GM19468 (cell line): Measurements from ENCODE around the gene CD44.

Source experiments
- ATAC-seq: cut with Tn5 transposase; IDR thresholded peaks from one replicate; pipeline ENCODE4 v1.9.1; 2021; ENCODE audit warnings: mild to moderate bottlenecking, moderate library complexity, moderate number of reproducible peaks; ENCODE audit not compliant: unreplicated experiment; ENCODE audit errors: extremely low read depth

The CD44 gene

DNA sequence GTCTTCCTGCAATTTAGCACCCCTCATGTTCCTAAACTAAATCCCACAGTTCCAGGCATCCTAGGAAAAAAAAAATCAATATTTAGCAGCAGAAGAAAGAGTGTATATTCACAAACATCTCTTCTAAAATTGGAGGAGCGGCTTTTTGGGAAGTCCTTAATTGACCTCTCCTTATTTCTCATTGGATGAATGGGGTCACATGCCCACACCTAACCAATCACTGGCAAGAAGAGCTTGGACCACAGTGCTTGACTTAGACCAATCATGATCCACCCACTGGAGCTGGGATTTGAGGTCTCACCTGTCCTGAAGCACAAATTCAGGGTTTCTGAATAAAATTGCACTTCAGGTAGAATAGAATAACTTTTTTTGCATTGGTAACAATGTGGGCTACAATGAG, 16.0 kb downstream of the CD44 start:
- ATAC-seq = no peak

DNA sequence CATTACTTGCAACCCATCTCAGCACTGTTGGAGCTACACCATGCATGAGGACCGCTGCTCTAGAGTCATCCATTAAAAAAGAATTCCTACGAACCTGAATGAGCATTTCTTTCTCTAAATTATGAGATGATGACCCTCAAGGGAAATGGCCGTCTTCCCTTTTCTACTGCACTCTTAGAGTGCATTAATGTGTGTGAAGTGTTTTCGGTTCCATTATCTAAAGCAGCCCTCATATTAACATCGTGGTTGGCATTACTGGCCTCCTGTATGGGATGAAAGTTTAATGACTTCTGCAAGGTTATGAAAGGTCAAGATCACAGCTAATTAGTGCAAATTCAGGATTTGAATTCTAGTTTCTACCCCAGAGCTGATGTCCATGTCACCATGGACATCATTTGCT, 16.7 kb downstream of the CD44 start:
- ATAC-seq = no peak

DNA sequence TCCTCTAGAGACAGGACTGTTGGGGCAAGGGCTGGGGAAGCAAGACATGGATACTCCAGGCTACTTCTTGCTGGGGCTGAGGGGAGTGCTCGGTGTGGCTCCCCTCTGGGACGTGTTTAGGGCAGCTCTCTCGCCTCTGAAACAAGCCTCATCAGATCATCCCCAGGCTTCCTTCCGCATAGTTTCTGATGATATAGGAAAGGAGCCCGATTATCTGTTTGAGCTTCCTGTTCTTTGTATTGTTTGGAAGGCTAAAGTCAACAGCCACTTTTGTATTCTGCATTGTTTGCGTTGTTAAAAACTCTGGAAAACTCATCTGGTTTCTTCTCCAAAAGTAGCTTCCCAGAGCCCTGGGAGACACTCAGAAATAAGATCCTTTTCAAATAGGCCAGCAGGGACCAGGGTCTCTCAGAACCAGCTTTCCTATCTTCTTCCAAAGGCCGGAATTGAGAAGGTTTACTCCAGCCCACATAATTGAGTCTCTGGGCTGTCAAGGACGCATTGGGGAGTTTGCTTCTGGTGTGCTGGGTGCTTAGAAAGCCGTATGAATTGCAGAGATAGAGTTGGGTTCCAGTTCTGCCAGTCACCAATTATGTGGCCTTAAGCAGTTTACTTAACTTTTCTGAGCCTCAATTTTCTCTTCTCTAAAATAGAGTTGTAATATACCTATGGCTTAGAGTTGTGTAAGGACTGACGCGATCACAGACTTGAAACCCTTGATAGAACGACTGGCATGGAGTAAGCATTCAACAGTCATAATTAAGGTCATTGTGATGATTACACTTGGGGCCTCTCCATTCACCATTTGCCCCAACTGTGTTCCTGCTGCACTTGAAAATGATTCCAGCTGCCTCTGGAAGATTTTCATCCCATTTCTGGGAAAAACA, 19.1 kb downstream of the CD44 start:
- no peak for ATAC-seq

DNA sequence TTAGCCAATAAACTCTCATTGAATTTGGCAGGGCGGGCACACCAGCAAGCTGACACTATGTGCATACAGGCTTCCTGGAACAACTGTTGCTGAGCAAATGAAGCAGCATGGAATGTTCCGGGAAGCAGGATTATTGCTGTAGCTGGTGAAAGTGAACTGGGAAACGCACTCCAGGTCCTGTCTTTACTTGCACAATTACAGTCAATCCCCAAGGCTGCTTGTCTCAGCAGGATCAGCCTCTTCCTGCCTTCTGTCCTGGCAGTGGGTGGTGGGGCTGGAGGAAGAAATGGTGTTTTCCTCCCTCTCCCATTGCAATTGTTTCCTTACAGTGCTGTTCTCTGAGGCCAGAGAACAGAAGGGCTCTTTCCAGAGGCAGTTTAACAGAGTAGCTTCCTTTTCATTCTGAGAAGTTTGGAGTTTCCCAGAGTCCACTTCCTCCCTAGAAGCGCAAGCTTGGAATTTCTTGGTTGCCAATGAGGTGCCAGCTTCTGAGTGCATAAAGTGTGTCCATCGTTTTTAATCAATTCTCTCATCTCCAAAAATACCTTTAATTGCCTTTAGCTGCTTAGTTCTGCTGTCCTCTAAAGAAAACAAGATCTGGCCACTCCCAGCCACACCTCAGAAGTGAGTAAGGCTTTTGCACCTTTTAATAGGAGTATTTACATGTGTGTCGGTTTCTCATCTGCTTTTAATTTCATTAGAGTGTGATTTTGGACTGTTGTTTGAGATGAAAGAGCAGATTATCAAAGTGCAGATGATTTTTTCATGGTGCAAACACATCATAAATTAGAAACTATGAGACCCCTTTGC, 19.9 kb downstream of the CD44 start:
- ATAC-seq = no peak

DNA sequence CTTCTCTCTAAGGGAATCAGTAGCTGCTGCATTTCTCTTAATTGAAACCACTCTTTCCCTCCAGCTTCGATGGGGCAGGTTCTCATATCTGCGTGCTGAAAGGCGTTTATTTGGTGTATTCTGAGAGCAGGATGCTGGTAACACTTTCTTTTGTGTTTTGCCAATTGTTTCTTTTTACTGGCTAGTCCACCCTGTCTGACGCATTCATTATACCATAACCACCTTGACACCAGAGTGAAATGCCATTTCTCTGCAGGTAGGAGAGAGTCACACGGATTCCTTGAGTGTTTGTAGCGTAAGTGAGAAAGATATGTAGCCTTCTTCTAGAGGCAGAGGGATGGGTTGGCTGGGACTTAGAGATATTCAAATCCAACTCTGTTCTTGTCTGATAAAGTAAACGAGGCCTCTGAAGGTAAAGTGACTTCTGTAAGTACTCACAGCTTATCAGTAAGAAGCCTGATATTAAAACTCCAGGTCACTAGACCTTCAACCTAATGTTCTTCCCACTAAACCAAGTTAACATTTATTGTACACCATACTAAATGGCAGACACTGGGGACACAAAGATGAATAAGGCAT, 21.4 kb downstream of the CD44 start:
- no peak for ATAC-seq

DNA sequence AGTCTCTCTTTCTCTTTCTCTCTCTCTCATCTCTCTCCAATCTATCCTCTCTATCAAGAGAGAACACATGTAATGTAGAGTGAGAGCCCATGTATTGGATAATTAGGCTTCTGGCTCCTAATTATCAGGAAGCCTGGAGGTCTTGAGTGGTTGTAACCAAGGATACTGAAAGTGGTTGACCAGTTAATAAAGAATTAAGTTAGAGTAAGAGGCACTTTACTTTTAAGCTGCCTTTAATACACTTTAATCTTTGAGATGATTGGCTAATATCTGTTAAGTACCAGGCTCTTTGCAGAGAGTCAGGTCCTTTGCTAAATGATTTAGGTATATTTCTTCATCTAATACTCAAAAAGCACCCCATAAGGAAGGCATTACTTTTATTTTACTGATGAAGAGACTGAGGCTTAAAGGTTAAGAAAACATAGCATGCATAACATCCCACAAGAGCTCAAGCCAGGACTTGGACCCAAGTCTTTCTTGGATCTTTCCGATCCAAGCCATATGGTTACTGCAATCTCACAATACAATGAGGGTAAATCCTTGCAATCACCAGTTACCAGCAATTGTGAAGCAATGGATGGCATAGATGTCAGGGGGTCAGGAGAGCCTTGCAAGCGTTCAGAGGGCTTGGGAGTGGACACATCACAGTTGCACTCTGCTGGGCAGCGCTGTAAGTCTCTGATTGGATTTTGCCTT, 22.1 kb downstream of the CD44 start:
- no peak for ATAC-seq

DNA sequence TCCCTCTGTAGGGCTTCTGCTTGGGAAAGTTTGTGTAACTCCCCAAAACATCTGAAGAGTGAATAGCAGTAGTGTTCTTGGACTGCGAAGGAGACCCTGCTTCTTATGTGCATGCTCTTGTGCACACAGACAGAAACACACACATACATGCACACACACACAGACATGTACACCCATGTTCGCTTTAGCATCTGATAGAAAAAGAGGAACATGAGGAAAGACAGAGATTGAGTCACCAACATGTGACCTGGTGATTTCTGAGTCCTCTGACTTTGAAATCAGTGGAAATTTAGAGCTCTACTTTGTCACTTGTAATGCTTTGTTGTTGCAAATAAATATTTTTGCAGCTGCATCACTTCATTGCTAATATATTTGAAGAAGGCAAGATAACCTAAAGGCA, 23.8 kb downstream of the CD44 start:
- ATAC-seq = no peak

DNA sequence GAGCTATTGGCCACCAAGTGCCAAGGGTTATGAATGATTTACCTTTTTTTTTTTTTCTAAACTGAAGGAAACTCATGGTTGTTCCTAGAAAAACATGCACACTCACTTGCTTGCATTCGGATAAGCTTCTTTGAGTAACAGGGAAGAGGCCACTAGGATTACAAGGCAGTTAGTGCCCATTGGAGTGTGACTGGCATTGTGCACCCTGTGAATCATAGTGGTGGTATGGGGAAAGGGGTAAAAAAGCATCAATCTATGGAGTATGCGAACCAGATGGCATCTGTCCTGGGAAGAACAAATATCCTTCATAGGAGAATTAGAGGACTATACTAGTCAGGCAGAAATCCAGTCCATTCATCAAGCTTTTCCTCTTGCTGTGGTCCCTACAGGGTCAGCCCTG, 24.2 kb downstream of the CD44 start:
- ATAC-seq = no peak

DNA sequence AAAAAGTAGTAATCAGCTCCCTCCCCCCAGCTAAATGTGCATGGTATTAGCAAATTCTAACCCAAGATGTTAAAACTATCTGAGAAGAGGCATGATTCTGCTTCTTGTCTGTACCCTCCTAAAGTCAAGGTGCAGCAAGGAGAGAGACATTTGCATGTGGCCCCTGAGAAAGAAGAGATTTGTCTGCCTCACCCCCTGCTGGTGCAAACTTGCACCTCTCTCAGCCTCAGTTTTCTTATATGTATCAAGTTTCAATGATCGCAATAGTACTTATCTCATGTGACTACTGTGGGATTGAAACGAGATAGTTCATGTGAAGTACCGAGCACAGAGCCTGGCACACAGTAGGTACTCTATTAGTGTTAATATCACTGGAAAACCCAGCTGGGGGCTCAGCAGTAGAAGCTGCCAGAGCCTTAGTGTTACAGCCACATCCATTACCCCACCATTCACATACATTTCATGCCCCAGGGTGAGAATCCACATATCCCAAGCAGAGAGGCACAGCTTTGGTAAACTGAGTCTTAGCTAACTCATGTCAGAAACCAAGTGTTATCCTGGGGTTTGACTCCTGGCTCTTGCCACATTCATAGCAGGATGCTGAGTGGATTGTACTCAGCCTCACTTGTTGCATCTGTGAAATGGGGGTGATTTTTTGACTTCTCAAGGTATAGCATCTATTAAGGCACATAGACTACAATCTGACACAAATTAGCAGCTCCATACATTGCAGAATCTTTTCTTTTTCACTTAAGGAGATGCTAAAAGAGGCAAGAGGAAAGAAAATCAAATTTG, 24.9 kb downstream of the CD44 start:
- ATAC-seq = no peak

DNA sequence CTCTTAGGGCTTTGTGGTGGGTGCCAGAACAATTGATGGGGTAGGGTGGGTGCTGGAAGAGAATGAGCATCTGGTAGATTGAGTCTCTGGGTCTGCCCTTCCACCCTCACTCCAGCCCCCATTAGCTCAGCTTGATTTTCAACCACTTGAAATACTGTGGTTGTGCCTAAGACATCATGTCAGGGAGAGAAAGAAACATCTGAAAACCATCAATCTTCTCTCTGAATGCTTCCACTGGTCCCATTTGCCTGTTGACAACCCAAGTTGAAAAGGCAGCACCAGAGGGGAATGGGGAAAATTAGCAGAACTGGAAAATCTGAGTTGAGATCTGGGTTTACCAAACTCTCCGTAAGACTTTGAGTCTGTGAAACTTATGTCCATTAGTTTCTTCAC, 26.1 kb downstream of the CD44 start:
- ATAC-seq = no peak

DNA sequence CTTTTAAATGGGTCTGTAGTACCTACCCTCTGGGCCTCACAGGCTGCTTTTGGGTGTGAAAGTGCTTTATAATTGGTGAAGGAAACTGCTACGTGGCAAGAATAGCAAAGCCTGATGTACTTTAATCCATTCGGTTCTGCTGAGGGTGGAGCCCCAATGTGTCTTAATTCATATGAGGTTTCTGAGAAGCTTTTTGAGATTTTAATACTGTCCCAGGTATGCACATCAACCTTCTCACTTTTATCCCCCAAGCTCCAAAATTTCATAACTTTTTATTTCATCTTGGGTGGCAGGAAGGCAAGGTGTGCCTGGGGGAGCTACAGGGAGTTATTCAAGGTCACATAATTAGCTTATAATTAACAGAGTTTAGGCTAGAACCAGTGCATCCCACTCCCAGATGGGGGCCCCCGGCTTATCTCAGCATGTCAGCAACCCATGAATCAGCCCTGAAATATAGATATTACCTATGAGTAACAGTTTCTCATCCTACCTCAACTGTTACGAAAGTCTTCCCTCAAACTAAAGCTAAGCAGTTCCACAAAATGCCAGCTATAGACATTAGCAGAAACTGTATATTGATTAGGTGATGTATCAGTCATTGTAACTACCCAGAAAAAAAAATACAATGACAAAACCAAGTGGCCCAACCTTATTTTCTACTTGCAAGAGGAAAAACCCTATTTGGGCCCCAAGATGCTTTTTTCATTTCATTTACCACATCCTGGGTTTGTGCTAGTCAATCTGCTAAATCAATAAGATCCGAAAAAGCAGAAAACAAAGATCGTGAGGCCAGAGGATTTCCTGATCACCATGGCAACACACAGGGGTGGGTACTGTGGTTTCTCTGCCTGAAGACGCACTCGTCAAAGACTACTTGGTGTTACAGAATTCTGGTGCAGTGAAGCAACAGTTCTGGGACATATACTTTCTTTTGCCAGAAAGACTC, 26.7 kb downstream of the CD44 start:
- peak; percentile 63 for ATAC-seq

DNA sequence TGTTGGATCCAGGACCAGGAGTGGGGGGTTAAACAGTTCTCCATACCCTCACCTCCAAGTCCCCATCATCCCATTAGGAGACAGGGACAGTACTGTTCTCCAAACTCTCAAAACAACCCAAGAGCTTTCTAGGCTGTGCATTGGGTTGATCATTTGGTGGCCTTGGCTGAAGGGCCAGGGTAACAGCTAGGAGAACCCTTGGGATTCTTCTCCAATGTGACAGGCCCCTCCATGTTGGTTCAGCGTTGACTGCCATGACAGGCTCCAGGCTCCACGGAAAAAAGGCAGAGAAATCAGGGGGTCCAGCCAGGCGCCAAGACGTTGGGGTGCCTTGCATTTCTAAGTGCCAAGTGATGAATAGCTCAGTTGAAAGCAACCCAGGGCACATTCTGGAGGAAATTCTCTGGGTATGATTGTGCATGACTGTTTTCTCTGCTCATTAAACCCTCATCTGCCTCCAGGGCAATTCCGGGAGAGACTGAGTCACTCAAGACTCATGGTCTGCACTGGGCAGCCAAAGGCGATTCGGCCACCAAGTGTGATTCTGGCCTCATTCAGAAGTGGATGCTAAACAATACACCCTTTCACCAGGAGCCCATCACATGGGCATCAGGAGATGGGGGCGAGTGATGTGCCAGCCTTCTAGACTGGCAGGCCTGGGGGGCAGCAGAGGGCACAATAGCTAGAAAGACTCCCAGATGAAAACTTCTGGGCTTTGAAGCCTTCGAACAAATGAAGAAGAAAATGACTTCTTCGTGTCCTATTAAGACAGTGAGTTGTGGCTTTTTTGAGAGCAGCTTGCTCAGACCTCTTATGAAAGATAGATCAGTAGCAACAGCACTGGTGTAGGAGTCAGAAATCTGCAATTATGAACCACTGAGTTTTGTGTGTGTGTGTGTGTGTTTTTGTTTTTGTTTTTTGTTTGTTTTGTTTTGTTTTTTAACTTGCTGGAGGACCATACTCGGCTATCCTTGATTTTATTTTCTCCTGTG, 27.7 kb downstream of the CD44 start:
- ATAC-seq = no peak

DNA sequence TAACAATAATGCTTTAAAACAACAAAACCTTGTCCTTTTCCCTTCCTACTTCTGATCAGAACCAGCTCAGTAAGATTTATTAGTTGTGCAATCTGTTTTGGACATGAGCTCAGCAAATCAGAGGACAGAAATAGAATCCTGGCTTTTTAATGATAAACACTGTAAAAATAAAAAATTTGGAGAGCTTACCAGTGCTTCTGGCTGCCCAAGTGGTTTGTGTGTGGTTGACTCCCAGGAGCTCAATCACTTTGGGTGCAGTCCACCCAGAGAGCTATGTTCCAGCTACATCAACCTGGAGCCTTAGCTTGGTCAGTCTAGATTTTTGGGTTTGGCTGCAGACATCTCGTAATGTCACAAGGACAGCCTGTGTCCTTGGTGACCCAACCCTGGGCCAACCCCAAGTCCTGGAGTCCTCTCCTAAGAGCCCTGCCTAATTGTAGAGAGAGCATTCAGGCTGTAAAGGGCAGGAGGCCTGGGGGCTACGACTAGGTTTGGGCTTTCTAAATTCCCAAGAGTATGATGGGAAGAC, 28.5 kb downstream of the CD44 start:
- no peak for ATAC-seq

DNA sequence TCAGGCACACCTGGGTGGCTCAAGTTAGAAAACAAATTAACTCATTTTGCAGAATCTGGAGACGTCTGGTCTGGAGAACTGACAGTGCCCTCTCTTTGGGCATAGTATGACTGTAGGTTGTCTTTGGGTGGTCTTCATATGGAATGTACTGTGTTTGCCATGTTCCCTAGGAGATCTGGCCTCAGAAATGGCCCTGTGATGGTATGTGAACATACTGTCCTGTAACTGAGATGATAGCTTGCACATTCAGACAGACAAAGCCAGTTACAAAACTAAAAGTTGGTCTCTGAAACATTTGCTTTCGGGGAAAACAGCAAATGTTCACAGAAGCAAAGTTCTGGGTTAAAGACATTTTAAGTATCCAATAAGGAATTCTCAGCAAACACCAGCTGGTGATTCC, 29.7 kb downstream of the CD44 start:
- no peak for ATAC-seq

DNA sequence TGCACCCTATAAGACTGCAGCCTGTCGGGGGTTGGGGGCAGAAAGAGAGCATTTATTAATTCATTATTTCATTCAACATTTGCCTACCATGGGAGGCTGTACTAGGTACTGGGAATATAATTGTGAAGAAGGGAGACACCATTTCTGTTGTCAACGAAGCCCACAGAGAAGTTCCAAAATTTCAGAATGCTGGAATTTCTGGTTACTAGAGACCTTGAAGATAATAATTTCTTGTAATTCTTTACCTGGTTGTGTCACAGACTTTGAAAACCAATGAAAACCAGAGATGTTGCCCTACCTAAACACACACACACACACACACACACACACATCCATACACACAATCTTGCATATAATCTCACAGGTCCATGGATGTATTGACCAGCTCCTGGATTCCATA, 30.1 kb downstream of the CD44 start:
- ATAC-seq = no peak

DNA sequence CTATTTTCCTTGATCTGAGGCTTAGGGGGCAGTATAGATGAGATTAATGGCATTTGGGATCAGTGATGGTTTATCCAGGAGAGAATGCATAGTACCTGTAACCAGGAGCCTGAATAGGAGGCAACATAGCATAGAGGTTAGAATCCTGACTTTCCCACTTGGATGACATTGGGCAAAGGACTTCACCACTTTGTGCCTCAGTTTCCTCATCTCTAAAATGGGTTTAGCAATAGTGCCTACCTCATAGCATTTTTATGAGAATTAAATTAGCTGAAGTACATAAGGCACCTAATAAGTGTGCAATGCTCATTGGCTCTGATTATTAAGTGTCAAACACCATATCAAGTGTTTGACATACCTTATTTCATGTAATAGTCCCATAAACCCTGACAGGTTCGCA, 30.8 kb downstream of the CD44 start:
- no peak for ATAC-seq

DNA sequence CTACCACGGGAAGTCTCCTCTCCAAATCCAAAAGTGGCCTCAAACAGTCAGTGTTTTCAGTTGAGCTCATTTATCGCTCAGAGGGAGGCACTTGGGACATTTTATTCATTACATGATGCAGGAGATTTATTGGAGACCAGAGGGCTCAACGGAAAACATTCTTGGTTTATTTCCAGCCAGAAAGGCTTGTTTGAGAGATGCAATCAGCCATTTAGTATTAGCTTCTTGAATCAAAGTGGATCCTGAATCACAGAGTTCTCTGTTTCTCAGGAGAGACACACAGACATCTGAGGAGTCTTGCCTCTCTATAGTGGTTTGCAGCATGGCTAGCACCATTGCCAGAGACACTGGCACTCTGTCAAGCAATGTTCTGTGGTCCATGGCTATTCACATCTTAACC, 31.5 kb downstream of the CD44 start:
- ATAC-seq = no peak
